GM21390 (cell line): ENCODE data around the gene PCBP3.
"Not testable (repeated sequence)": the region's sequence is repeated elsewhere in the genome, so short reads cannot be mapped to it uniquely, and the experiment has no call there.

Experiments used
- ATAC-seq: cut with Tn5 transposase; IDR thresholded peaks from one replicate; pipeline ENCODE4 v1.9.1; 2021; ENCODE audit not compliant: unreplicated experiment

PCBP3 gene

GRCh38 chr21:45887120-45887611 is 243.6 kb downstream of the PCBP3 start:
- ATAC-seq, result no peak

GRCh38 chr21:45887788-45888187 is 244.3 kb downstream of the PCBP3 start:
- no peak for ATAC-seq

- no peak for ATAC-seq
Observed at GRCh38 chr21:45888386-45889009, 245.0 kb downstream of the PCBP3 start.

GRCh38 chr21:45889256-45889655 is 245.7 kb downstream of the PCBP3 start:
- ATAC-seq, result no peak

GRCh38 chr21:45889961-45890360 is 246.4 kb downstream of the PCBP3 start:
- no peak for ATAC-seq

GRCh38 chr21:45891388-45892155 is 248.0 kb downstream of the PCBP3 start:
- no peak for ATAC-seq

- ATAC-seq, result no peak
Observed at GRCh38 chr21:45892156-45892915, 248.8 kb downstream of the PCBP3 start.

- ATAC-seq, result no peak
Observed at GRCh38 chr21:45892916-45893739, 249.6 kb downstream of the PCBP3 start.

- ATAC-seq, result no peak
Observed at GRCh38 chr21:45893740-45894449, 250.4 kb downstream of the PCBP3 start.

- no peak for ATAC-seq
Observed at GRCh38 chr21:45894450-45894825, 250.9 kb downstream of the PCBP3 start.

GRCh38 chr21:45894906-45895777 is 251.6 kb downstream of the PCBP3 start:
- no peak for ATAC-seq

- no peak for ATAC-seq
Observed at GRCh38 chr21:45895778-45896370, 252.3 kb downstream of the PCBP3 start.

- not testable (repeated sequence) for ATAC-seq
Observed at GRCh38 chr21:45896431-45896830, 252.9 kb downstream of the PCBP3 start.

- no peak for ATAC-seq
Observed at GRCh38 chr21:45897191-45898027, 253.9 kb downstream of the PCBP3 start.

GRCh38 chr21:45898028-45898350 is 254.5 kb downstream of the PCBP3 start:
- ATAC-seq, result no peak

- no peak for ATAC-seq
Observed at GRCh38 chr21:45898781-45899180, 255.3 kb downstream of the PCBP3 start.

GRCh38 chr21:45899317-45900033 is 255.9 kb downstream of the PCBP3 start:
- no peak for ATAC-seq
